Neural crest cell (in vitro differentiated cells): ENCODE data around the gene LIPC. TPM values are rescaled to one million over a fixed set of nuclear protein-coding genes. Genes with fewer than 3 reads are reported as not detected.

Experiments used
- DNase-seq: peaks from one replicate; pipeline ENCODE4 v3.0.0; 2021; ENCODE audit warnings: low read depth, mixed read lengths, low spot score
- H3K27ac Mint-ChIP-seq: one replicate; pipeline ENCODE4 v1.8.0; 2021; ENCODE audit warnings: mild to moderate bottlenecking, mixed read lengths; ENCODE audit not compliant: unreplicated experiment
- H3K27me3 Mint-ChIP-seq: 2 replicates; pipeline ENCODE4 v1.8.0; 2021; ENCODE audit warnings: low read depth, mild to moderate bottlenecking, mixed read lengths
- H3K36me3 Mint-ChIP-seq: 2 replicates; pipeline ENCODE4 v1.8.0; 2021; ENCODE audit warnings: low read depth, mild to moderate bottlenecking, mixed read lengths
- H3K4me1 Mint-ChIP-seq: 2 replicates; pipeline ENCODE4 v1.8.0; 2021; ENCODE audit warnings: mixed read lengths
- H3K4me3 Mint-ChIP-seq: one replicate; pipeline ENCODE4 v1.8.0; 2021; ENCODE audit warnings: mild to moderate bottlenecking, mixed read lengths
- H3K9me3 Mint-ChIP-seq: 2 replicates; pipeline ENCODE4 v1.8.0; 2021; ENCODE audit warnings: mixed read lengths
- total RNA-seq: library from RNA; stranded (reverse); gene quantifications from 2 replicates; pipeline ENCODE4 v1.2.1, GENCODE V29; 2021
- TF ChIP-seq, protein P1 (sequence below): fragments of 200-600 bp; sonication (generic); conservative IDR thresholded peaks from 2 replicates; pipeline ENCODE4 v1.5.0; 2021; ENCODE audit warnings: antibody characterized with exemption, mild to moderate bottlenecking

The LIPC gene
- total RNA-seq, 1 donor from 2014 or later, result not detected

DNA sequence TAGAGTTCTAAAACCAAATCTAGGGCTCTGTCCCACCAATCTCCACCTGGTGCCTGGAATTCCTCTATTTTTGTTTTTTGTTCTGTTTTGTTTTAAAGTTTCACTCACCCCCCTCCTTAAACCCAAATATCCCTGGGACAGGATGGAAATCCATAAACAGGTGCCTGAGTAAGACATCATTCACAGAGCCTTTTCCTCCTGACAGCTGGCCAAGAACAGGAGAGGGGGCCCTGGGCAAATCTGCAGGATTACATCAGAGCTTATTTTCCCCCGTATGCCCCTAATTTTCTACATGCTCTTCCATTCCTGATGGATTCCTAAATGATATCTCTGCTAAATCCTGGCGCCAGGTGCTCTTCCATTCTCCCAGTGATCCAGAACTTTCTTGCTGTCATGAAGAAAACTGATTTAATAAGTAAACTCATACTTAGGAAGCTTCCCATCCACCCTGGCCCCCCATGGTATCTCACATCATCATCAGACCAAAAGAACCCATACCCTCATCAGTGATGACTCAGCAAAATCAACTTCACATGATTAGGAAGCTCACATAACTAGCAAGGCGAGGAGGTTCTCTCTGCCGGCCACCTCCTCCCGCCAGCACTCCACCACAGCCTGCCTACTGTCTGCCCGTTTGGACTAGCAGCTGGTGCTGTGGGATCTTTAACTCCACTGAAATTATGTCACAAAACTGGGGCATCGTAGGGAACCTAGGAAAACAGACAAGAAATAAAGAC lies 61.0 kb downstream of the LIPC start:
- no peaks in the 10 kb centered on the region for H3K4me1 Mint-ChIP-seq
- peak overlapping the region; percentile 1 for H3K27ac Mint-ChIP-seq
- no peaks in the 10 kb centered on the region for H3K27me3 Mint-ChIP-seq
- no peak for DNase-seq
- TF ChIP-seq, protein P1, sequence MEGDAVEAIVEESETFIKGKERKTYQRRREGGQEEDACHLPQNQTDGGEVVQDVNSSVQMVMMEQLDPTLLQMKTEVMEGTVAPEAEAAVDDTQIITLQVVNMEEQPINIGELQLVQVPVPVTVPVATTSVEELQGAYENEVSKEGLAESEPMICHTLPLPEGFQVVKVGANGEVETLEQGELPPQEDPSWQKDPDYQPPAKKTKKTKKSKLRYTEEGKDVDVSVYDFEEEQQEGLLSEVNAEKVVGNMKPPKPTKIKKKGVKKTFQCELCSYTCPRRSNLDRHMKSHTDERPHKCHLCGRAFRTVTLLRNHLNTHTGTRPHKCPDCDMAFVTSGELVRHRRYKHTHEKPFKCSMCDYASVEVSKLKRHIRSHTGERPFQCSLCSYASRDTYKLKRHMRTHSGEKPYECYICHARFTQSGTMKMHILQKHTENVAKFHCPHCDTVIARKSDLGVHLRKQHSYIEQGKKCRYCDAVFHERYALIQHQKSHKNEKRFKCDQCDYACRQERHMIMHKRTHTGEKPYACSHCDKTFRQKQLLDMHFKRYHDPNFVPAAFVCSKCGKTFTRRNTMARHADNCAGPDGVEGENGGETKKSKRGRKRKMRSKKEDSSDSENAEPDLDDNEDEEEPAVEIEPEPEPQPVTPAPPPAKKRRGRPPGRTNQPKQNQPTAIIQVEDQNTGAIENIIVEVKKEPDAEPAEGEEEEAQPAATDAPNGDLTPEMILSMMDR, result no peak
- no peaks in the 10 kb centered on the region for H3K9me3 Mint-ChIP-seq
- H3K36me3 Mint-ChIP-seq, result peaks cover 2% of the 10 kb centered on the region
- no peak overlapping the region for H3K4me3 Mint-ChIP-seq

DNA sequence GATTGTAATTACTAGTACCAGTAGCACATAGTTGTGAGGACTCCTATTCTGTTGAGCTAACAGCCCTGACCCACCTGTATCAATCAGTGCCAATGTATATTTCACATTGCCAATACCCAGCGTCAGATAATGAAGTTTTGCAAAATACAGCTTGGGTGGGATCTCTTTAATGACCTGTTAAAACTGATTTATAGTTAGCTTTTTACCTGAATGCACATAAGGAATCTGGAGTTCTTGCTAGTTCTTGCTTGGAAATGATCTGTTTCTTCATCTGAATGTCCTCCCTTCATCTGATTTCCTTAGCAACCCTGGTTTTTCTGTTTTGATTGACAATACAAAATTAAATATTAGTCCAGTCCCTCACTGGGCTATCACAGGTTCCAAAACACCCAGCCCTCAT lies 62.8 kb downstream of the LIPC start:
- H3K4me1 Mint-ChIP-seq, result no peaks in the 10 kb centered on the region
- DNase-seq, result no peak
- H3K4me3 Mint-ChIP-seq, result no peak overlapping the region
- H3K27me3 Mint-ChIP-seq, result no peaks in the 10 kb centered on the region
- no peaks in the 10 kb centered on the region for H3K36me3 Mint-ChIP-seq
- no peak overlapping the region for H3K27ac Mint-ChIP-seq
- TF ChIP-seq, protein P1, result no peak
- H3K9me3 Mint-ChIP-seq, result no peaks in the 10 kb centered on the region

DNA sequence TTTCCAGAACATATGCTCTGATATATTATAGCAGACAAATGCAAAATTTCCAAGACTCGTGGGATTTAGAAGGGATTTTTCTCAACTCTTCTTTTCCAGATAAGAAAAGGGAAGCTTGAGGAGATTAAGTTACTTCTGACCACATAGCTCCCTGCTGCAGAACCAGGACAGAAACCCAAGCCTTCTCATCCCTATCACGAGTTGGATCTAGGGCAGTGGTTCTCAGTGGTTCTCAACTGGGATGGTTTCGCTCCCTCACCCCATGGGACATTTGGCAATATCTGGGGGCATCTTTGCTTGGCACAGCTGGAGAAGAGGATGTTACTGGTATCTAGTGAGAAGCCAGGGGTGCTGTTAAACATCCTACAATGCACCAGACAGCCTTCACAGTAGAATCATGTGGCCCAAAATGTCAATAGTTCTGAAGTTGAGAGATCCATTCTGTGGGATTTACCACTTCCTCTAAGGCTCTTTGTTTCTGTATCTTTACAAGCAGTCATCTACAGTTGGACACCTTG lies 64.2 kb downstream of the LIPC start:
- no peaks in the 10 kb centered on the region for H3K4me1 Mint-ChIP-seq
- no peaks in the 10 kb centered on the region for H3K9me3 Mint-ChIP-seq
- no peaks in the 10 kb centered on the region for H3K36me3 Mint-ChIP-seq
- no peak overlapping the region for H3K27ac Mint-ChIP-seq
- no peaks in the 10 kb centered on the region for H3K27me3 Mint-ChIP-seq
- DNase-seq, result no peak
- TF ChIP-seq, protein P1, result no peak
- no peak overlapping the region for H3K4me3 Mint-ChIP-seq

DNA sequence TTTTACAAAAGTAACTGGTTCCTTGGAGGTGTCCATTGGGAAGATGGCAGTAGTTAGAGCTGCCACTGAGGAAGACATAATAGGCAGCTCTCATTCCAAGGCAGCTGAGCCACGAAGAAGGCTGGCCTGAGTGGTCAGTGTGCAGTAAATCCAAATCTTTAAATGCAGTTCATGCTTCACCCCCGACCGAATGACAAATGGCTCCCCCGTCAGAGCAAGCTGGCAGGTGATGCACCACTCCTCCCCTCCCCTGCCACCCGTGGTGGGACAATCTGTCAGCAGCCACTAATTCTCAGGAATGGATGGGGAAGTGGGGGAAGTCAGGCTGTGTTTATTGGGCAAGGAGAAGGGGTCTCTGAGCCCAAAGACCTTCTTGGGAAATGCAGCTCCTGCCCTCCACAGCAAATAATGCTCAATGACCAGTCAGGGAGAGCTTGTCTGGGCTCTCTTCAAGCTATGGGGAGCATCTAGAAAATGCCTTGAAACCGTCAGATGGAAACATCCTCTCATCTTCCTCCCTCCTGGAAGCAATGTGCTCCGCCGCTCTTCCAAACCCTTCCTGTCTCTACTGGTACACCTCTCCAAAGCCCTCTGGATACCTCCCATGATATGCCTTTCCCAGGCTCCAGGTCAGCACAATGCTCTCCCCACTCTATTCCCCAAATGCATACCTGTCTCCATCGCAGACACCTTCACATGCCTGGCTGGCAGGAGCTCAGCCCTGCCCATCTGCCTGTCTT lies 65.4 kb downstream of the LIPC start:
- Mint-ChIP-seq H3K27me3 (no peaks in the 10 kb centered on the region), H3K27ac (no peak overlapping the region), H3K9me3 (no peaks in the 10 kb centered on the region), H3K4me3 (no peak overlapping the region), H3K4me1 (no peaks in the 10 kb centered on the region), H3K36me3 (no peaks in the 10 kb centered on the region)
- TF ChIP-seq, protein P1, result no peak
- DNase-seq, result no peak

DNA sequence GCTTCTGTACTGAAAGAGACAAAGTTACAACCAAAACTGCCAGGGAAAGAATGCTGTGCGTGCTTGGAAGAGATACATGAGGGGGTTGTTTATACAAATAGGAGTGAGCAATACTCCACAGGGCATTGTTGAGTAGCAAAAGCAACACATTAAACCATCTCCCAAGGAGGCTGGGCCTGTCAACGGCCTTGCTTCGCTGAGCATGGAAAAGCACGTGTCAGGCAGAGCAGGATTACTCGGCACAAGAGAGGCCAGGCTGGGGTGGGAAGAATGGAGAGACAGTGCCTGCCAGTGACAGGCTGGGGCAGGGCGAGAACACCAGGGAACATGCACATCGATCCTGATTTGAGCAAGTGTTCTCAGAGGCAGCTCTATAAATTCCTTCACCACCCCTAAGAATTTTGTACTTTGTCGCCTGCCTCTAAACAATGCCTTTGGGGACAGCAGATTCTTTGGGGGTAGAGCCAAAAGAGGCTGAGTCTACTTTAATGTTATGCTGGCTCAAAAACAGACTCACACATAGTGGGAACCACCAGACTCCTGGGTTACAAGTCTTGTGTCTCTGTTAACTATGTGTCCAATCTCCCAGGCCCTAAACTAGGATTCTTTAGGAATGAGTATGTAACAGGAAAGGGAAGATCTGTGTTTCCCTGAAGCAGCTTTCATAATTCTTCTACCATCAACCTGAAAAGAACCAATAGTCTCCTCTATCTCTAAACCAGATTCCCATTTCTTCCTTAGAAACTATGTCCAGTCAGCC lies 67.2 kb downstream of the LIPC start:
- TF ChIP-seq, protein P1, result no peak
- no peaks in the 10 kb centered on the region for H3K4me1 Mint-ChIP-seq
- DNase-seq, result no peak
- no peaks in the 10 kb centered on the region for H3K27me3 Mint-ChIP-seq
- no peak overlapping the region for H3K4me3 Mint-ChIP-seq
- H3K36me3 Mint-ChIP-seq, result no peaks in the 10 kb centered on the region
- H3K9me3 Mint-ChIP-seq, result no peaks in the 10 kb centered on the region
- no peak overlapping the region for H3K27ac Mint-ChIP-seq
